Thymus (tissue), 11 donors: ENCODE data around the gene CBLC. TPM values are rescaled to one million over a fixed set of nuclear protein-coding genes. Genes with fewer than 3 reads are reported as not detected.

Source experiments
- DNase-seq, 9 donors: peaks; one replicate each; pipeline ENCODE4 v3.0.0-alpha.2; 2013; ENCODE audit warnings: low spot score in 9 of 9, low read depth in 6 of 9, missing footprints in 1 of 9
- H3K27ac ChIP-seq, 2 donors: one replicate each; pipeline ENCODE4 v1.5.1; 2013; ENCODE audit warnings: control low read depth in 1 of 2, low read depth in 1 of 2, low read length in 1 of 2, mild to moderate bottlenecking in 1 of 2, moderate library complexity in 1 of 2
- H3K27me3 ChIP-seq, 2 donors: one replicate each; pipeline ENCODE4 v1.5.1; 2013; ENCODE audit warnings: low read length in 1 of 2; ENCODE audit not compliant: control insufficient read depth in 2 of 2, insufficient read depth in 1 of 2
- H3K36me3 ChIP-seq, 2 donors: one replicate each; pipeline ENCODE4 v1.5.1; 2013; ENCODE audit warnings: low read length in 1 of 2, mild to moderate bottlenecking in 1 of 2, moderate library complexity in 1 of 2; ENCODE audit not compliant: control insufficient read depth in 2 of 2, insufficient read depth in 2 of 2
- H3K4me1 ChIP-seq, 2 donors: one replicate each; pipeline ENCODE4 v1.5.1; 2013; ENCODE audit warnings: low read length in 2 of 2; ENCODE audit not compliant: control insufficient read depth in 2 of 2, insufficient read depth in 2 of 2
- H3K4me3 ChIP-seq, 2 donors: one replicate each; pipeline ENCODE4 v1.5.1; 2013; ENCODE audit warnings: low read length in 2 of 2, control low read depth in 1 of 2, mild to moderate bottlenecking in 1 of 2
- H3K9me3 ChIP-seq, 2 donors: one replicate each; pipeline ENCODE4 v1.5.1; 2013; ENCODE audit warnings: low read length in 1 of 2, mild to moderate bottlenecking in 1 of 2; ENCODE audit not compliant: control insufficient read depth in 2 of 2, insufficient read depth in 1 of 2
- WGBS: extraction: QIAGEN DNeasy Blood & Tissue Kit; methylation state at CpG from one replicate; pipeline ENCODE4 v1.1.7; 2013; 5-methylcytosine and 5-hydroxymethylcytosine counted together
- polyA plus RNA-seq: library from polyadenylated mRNA; stranded (reverse); fragments of 200-250 nt; gene quantifications from one replicate; pipeline ENCODE4 v1.2.3, GENCODE V29; 2013
- total RNA-seq: library from RNA; stranded (reverse); fragments of 120-200 nt; gene quantifications from one replicate; pipeline ENCODE4 v1.2.4, GENCODE V29; 2013
- donor health status: healthy.

The CBLC gene
- total and polyA plus RNA-seq, 2 donors = 0.42 to 2.0 TPM

- Histone ChIP-seq H3K9me3 (peaks cover 0 to 4% of the 10 kb centered on the region in 2 donors), H3K4me3 (no peak overlapping the region), H3K36me3 (no peaks in the 10 kb centered on the region), H3K27me3 (no peaks in the 10 kb centered on the region), H3K27ac (no peak overlapping the region), H3K4me1 (no peaks in the 10 kb centered on the region)
- 93% methylated on average over 3 of the region's 3 CpGs for WGBS
- DNase-seq = no peak
These were observed 7.6 kb downstream of the CBLC start for GRCh38 chr19:44785271-44785670.

GRCh38 chr19:44785993-44786392 is 8.3 kb downstream of the CBLC start:
- no peak for DNase-seq
- no peak overlapping the region for H3K27ac ChIP-seq
- no peaks in the 10 kb centered on the region for H3K27me3 ChIP-seq
- H3K4me3 ChIP-seq = no peak overlapping the region
- peaks cover 0 to 4% of the 10 kb centered on the region in 2 donors for H3K9me3 ChIP-seq
- 97% methylated on average over 15 of the region's 15 CpGs for WGBS
- H3K36me3 ChIP-seq = no peaks in the 10 kb centered on the region
- no peaks in the 10 kb centered on the region for H3K4me1 ChIP-seq

DNA sequence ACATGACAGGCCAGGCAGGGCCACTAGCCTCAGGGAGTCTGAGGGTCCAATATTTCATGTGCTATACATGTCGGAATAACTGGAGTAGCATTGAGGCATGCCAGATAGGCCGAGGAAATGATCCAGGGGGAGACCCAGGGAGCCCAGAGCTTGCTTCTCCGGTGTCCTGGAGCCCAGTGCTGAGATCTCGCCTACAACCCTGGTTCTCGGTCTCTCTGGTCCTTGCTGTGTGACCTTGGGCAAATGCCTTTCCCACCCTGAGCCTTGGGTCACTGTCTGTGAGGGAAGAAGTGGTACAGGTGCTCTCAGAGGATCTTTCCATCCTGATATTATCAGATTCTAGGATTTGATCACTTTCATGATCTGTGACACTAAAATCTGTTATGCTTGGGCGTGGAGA is 11.3 kb downstream of the CBLC start:
- no peak for DNase-seq
- H3K4me1 ChIP-seq = no peaks in the 10 kb centered on the region
- H3K27ac ChIP-seq = no peak overlapping the region
- H3K27me3 ChIP-seq = no peaks in the 10 kb centered on the region
- no peaks in the 10 kb centered on the region for H3K9me3 ChIP-seq
- WGBS = 93% methylated on average over 6 of the region's 6 CpGs
- H3K36me3 ChIP-seq = no peaks in the 10 kb centered on the region
- H3K4me3 ChIP-seq = no peak overlapping the region

GRCh38 chr19:44789943-44790483 is 12.3 kb downstream of the CBLC start:
- no peak overlapping the region for H3K4me3 ChIP-seq
- H3K9me3 ChIP-seq = no peaks in the 10 kb centered on the region
- H3K4me1 ChIP-seq = no peaks in the 10 kb centered on the region
- no peak overlapping the region for H3K27ac ChIP-seq
- DNase-seq = no peak
- WGBS = 95% methylated on average over 13 of the region's 13 CpGs
- H3K36me3 ChIP-seq = no peaks in the 10 kb centered on the region
- no peaks in the 10 kb centered on the region for H3K27me3 ChIP-seq

DNA sequence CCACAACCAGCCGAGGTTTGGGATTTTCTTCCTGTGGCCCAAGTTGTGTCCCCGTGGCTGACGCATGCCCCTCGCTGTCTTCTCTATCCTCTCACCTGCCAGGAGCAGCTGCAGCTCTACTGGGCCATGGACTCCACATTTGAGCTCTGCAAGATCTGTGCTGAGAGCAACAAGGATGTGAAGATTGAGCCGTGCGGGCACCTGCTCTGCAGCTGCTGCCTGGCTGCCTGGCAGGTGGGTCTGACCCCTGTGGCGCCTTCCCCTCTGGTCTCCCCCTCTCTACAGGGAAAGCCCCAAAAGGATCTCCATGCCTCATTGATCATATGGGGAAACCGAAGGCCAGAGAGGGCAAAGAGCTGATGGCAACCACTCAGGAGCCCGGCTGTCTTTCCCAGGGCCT is 14.6 kb downstream of the CBLC start:
- WGBS = 84% methylated on average over 9 of the region's 9 CpGs
- Histone ChIP-seq H3K27me3 (no peaks in the 10 kb centered on the region), H3K36me3 (no peaks in the 10 kb centered on the region), H3K9me3 (no peaks in the 10 kb centered on the region), H3K4me3 (no peak overlapping the region), H3K4me1 (peaks cover 0 to 6% of the 10 kb centered on the region in 2 donors), H3K27ac (no peak overlapping the region)
- no peak for DNase-seq

- no peaks in the 10 kb centered on the region for H3K9me3 ChIP-seq
- H3K4me1 ChIP-seq = peaks cover 0 to 6% of the 10 kb centered on the region in 2 donors
- no peak for DNase-seq
- H3K36me3 ChIP-seq = no peaks in the 10 kb centered on the region
- WGBS = 95% methylated on average over 4 of the region's 4 CpGs
- H3K27ac ChIP-seq = no peak overlapping the region
- H3K27me3 ChIP-seq = no peaks in the 10 kb centered on the region
- H3K4me3 ChIP-seq = no peak overlapping the region
These were observed 16.9 kb downstream of the CBLC start for GRCh38 chr19:44794610-44795009.

- H3K27me3 ChIP-seq = no peaks in the 10 kb centered on the region
- WGBS = 97% methylated on average over 13 of the region's 13 CpGs
- H3K4me1 ChIP-seq = peaks cover 0 to 12% of the 10 kb centered on the region in 2 donors
- H3K4me3 ChIP-seq = no peak overlapping the region
- no peaks in the 10 kb centered on the region for H3K36me3 ChIP-seq
- no peaks in the 10 kb centered on the region for H3K9me3 ChIP-seq
- no peak for DNase-seq
- no peak overlapping the region for H3K27ac ChIP-seq
These were observed 17.8 kb downstream of the CBLC start for GRCh38 chr19:44795398-44795987.

- Histone ChIP-seq H3K4me3 (no peak overlapping the region), H3K36me3 (no peaks in the 10 kb centered on the region), H3K27me3 (no peaks in the 10 kb centered on the region), H3K9me3 (no peaks in the 10 kb centered on the region), H3K4me1 (peaks cover 0 to 12% of the 10 kb centered on the region in 2 donors), H3K27ac (no peak overlapping the region)
- no peak for DNase-seq
- WGBS = 23% methylated on average over 12 of the region's 12 CpGs
These were observed 19.0 kb downstream of the CBLC start for GRCh38 chr19:44796701-44797115.

DNA sequence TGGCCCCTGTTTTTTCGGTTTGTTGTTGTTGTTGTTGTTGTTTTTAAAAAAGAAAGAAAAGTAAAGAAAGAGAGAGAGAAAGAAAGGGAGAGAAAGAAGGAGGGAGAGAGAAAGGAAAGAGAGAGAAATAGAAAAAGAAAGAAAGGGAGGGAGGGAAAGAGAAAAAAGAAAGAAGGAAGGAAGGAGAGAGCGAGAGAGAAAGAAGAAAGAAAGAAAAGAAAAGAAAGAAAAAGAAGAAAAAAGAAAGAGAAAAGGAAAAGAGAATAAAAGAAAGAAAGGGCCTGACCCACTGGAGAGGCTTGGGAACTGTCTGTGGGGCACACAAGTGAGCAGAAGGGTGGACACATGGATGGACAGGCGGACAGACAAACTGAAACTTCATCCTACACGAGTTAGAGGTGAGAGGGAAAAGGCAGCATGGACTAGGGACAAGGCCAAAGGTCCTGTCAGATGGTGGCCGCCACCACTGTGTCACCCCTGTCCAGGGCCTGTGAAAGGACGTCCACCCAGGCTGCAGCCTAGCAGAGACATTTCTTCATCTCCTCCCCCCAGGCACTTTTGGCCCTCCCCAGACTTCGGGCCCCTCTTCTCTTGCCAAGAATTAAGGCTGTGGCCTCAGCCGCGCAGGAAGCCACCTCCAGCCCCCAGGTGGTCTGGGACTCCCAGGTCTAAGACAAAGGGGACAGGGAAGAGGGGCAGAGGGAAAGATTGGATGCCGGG is 22.1 kb downstream of the CBLC start:
- DNase-seq = no peak
- Histone ChIP-seq H3K4me3 (no peak overlapping the region), H3K36me3 (no peaks in the 10 kb centered on the region), H3K27me3 (peaks cover 0 to 4% of the 10 kb centered on the region in 2 donors), H3K4me1 (peaks cover 0 to 12% of the 10 kb centered on the region in 2 donors), H3K27ac (no peak overlapping the region), H3K9me3 (peaks cover 0 to 2% of the 10 kb centered on the region in 2 donors)
- WGBS = 91% methylated on average over 10 of the region's 10 CpGs
